GM18498 (cell line): ENCODE data around the gene HDAC2.
"Not testable (repeated sequence)": the region's sequence is repeated elsewhere in the genome, so short reads cannot be mapped to it uniquely, and the experiment has no call there.

Experiments
- ATAC-seq: cut with Tn5 transposase; IDR thresholded peaks from one replicate; pipeline ENCODE4 v1.9.1; 2021; ENCODE audit warnings: mild to moderate bottlenecking, moderate library complexity; ENCODE audit not compliant: unreplicated experiment

The HDAC2 gene

DNA sequence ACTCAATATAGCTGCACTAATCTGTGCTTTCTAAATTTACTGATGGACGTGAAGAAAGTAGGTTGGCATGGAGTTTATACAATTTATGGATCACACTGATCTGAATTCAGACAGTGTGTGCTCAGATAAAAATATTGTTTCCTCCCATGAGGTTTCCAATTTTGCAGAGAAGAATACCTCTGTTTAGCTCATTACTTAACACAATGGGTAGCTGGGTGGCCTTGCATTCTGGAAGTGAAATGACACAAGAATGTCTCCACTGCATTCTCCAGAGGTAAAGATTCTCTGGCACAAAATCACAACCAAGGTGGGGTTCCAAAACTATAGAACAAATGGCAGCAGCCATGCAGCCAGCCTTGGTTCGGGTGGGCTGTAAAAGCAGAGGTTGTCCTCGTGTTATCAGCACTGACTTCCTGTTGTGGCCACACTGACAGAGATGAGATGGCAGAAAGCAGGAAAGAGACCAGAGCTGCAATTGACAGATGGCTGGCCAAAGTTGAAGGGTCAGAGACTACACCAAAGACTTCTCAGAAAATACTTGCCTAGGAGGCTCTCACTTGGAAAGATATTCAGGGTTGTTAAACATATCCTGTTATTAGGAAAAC, 50.2 kb downstream of the HDAC2 start:
- peak; percentile 85 for ATAC-seq

DNA sequence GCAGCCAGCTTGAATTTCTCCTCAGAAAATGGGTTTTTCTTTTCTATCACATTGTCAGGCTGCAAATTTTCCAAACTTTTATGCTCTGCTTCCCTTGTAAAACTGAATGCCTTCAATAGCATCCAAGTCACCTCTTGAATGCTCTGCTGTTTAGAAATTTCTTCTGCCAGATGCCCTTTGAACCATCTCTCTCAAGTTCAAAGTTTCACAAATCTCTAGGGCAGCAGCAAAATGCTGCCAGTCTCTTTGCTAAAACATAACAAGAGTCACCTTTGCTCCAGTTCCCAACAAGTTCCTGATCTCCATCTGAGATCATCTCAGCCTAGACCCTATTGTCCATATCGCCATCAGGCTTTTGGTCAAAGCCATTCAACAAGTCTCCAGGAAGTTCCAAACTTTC, 60.7 kb downstream of the HDAC2 start:
- not testable (repeated sequence) for ATAC-seq

DNA sequence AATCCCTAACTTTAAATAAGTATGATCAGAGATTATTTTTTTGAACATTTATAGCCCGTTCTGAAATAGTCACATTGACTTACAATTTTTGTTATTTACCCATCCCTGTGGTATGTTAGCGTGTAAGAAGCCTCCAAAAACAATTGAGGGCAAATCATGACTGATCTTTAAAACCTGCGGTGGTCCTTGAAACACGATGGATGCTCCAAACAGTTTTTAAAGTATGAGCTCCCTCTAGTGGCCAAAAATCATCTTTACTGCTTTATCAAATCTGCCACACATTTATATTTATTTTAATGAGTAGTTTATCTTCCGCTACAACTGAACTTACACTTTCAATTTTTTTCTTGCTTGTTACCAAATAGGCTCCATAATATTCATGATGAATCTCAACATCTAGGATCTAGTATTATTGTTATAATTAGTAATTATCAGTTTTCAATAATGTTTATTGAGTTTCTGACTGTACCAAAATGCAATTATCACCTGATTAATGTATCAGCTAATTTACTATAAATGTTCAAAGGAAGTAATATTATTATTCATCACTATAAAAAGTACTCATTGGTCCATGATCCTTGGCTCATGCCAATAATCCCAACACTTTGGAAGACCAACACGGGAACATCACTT, 61.6 kb downstream of the HDAC2 start:
- ATAC-seq = no peak

DNA sequence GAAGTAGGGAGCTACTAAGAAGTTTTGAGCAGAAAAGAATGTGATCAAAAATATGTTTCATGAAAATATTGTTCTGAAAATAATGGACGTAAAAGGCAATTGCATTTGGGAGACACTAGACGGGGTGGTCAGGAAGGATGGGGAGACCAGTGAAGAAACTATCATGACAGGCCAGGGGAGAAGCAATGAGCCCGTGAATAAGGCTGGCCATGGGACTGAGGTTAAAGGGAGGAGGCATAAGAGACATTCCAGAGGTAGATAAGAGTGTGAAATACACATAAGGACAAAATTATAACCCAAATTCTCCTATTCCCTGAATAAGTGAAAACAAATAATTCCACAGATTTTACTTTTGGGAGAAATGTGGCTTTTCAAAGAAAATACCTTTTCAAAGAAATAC, 62.1 kb downstream of the HDAC2 start:
- no peak for ATAC-seq

DNA sequence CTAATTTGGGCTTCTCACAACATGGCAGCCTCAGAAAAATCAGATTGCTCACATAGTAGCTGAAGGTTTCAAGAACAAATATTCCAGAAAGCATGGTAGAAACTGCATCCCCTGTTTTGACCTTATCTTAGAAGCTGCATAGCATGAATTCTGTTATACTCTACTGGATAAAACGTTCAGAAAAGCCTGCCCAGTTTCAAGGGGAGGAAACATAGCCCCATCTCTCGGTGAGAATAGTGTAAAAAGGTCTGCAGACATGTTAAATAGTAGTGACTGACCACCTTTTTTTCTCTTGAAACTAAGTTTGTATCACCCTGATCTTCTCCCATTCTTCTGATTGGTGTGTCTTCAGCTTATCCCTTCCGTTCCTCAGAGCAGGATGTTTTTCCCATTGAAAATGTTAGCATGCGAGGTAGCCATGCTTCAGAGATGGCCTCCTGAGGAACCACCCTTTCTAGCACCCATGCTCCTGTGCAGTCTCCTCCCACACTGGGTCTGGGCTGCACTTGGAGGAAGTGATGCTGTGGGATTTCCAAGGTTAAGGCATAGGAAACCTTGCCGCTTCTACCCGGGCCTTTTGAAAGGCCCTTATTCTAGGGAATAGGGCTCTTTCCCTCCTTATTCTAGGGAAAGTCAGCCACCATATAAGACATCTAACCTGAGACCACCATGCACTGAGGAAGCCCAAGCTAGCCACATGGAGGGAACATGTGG, 63.7 kb downstream of the HDAC2 start:
- ATAC-seq = no peak

DNA sequence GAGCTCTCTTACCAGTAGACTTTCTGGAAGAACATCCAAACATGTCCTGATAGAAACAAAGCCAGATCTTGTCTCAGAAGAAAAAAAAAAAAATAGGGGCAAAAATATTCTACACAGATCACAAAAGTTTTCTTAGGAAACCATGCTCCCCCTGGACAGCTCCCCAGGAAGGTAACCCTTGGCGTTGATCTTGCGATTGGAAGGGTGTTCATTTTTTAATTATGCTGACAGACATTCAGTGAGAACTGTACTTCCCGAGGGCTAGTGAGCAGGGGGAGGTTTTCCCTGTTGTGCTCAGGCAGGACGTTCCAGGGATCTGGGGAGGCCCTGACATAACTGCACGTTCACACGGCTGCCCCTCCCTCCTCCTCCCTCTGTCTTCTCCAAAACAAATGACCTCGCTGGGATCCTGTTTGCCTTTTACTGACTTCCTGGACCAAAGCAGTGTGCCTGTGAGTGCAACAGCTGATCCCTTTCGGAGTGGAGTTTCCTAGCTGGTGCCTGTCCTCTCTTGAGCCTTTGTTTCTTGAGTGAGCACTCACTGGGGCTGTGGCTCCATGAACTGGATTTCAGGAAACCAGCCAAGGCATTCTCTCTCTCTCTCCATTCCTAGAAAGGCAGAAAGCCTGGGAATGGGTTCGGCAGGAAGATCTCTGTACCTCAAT, 67.2 kb downstream of the HDAC2 start:
- ATAC-seq = no peak

DNA sequence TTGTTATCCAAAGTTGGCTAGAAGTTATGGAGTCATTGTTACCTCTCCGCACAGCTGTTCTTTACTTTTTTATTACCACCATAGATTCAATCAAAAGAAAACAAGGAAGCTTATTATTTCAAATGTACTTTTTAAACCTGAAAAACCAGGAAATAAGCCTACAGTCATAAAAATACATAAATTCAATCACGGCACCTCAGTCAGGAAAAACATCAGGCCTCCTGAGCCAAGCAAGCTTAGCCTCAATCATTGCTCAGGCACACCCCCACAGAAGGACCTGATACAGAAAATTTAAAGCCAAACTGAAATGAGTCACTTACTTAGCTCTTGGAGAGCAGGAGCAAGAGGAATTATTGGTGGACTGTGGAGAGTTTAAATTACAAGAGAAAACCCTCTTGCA, 69.5 kb downstream of the HDAC2 start:
- ATAC-seq = no peak

DNA sequence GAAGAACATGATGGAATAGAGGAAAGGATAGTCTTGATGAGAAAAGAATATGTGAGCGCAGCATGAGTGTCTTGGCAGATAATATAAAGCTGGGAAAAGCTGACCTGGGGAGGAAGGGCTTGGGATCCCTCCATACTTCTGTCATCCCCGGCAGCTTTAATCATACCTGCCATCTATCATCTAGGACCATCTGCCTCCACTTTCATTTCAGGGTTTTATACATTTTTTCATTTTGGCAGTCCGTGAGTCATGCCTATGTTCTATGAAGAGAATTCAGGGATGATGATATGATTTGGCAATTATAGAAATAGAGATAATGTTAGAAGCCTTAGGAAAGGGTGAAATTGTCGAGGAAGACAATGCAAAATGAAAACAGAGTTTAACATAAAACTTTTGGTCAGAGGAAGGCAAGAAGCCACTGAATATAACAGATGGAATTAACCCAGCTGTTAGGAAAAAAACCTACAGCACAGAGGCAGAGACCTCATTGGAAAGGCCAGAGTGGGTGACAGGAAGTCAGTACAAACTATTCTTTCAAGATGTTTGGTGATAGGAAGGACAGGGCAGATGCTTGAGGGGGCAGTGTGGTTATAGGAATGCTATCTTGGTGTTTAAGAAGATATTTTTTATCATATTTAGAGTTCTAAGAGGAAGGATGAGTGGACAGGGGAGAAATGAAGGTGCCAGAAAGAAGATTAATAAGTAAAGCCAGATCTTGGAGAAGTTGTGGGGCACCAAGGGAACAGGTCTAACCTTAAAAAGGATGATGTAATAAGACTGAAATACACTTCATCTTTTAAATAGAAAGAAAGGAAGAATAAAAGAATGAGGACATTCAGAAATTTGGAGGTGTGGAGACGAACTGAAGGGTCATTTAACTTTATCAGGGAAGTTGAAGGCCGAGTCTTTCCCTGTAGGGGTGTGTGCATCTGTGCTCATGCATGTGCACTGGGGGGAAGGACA, 76.0 kb downstream of the HDAC2 start:
- no peak for ATAC-seq

DNA sequence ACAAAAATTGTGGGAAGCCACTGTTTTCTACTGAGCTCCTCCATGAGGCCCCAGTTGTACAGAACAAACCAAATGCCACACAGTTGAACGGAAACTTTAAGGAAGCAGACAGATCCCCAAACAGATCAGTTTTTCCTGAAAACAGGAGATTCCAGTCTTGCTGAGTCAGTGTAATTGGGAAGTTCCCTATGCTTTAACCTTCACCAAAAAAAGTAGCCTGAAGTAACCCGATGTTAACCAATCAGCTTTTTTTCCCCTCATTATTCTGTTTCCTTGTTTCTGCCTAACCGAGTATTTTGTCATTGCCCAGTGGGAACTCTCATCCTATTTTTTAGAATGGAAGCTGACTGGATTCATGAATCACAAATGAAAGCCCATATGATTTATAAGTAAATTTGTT, 77.1 kb downstream of the HDAC2 start:
- no peak for ATAC-seq

DNA sequence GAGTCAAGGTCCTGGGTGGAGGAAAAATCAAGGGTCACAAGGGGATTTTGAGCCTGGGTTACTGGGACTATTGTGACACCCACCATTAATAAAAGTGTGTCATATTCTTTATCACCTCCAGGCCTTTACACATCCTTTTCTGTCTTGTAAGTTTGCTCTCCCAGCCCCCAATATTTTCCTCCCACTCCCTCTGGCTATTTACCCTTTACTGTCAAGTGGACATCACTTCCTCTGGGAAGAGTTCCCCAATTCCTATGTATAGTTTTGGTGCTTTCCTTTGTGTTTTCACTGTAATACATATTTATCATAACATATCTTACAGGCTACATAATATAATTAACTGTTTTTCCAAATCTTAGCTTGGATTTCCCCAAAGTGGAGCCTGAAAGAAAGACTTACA, 77.5 kb downstream of the HDAC2 start:
- no peak for ATAC-seq

DNA sequence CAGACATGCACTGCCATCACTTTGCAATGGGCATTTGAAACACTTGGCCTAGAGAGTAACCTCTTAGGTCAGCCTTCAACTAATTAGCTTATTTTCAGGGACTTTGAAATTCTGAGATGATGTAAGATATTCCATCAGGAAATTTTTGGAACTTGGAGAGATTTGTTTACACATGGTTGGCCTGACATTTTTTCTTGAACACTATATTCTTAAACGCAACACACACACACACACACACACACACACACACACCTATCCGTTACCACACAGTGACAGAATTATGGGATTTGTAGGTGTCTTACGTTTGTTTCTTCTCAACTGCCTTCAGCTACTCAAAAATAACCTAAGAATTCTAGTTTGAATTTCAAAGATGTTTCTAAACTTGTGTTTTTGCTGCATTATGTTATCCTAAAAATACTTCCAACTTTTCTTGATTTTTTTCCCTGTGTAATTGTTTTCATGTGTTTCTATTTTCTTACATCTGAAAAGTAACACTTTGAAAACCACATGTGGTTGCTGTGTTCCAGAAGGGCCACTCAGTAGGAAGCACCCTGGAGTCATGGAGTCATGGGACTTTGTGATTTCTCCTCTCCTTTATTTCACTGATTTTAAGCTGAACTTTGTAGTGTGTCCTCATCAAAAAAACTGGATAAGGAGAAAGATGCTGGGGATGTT, 81.9 kb downstream of the HDAC2 start:
- ATAC-seq = no peak

DNA sequence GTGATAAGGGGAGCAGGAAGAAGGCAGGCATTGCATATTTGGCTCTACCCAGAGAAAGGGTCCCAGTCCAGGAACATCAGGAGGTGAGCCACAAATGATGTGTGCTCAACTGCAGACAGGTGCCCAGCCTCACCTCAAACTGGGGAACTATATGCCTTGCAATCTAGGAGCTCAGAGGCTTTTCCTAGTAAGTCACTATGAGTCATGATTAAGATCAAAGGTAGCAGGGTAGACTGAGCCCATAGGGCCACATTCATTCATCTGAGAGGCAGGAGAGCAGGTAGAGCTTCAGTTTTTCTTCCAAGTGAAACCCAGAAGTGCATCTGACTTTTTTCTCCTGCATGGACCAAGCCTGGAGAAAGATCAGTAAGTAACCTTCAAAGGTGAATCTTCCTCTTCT, 82.5 kb downstream of the HDAC2 start:
- no peak for ATAC-seq

DNA sequence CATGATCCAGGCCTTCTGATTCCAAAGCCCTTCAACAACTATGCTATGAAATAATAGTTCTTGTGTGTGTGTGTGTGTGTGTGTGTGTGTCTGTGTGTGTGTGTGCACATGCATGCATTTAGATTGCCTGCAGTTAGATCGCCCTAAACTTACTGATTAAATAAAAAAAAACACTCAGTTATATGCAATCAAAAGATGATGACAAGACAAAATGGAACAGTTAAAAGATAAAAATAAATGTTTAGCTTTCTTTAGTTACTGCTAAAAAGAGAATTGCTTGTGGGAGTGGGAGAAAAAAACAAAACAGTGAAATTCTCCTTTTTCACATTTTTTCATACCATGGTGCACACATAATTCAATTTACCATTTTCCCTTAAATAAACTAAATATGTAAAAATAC, 84.4 kb downstream of the HDAC2 start:
- ATAC-seq = no peak

DNA sequence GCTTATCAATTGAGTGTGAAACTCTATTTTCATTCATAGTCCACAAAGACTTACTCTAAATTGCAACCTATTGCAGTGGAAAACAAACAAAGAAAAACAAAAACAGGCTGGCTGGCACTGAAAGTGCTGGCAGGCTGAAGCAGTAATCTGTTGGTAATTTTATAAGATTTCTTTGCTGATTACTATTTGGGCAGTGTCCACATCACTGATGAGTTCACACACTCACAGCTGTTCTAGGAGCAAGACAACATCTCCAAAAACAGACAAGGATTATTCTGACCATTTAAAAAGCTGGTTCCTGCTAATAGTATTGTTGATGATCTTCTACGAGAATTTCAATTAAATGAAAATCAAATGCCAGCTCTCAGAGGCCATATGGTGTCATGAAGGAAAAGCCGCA, 86.9 kb downstream of the HDAC2 start:
- no peak for ATAC-seq
